SK-N-SH (cell line): ENCODE measurements around the gene PPP2R3B. TPM values are rescaled to one million over a fixed set of nuclear protein-coding genes. Genes with fewer than 3 reads are reported as not detected.

Experiments
- CTCF ChIA-PET: fragments of 300-600, 350-600 bp; formaldehyde crosslinking; extraction: SDS; loops from one replicate; lab custom pipeline; 2021; lab: Yijun Ruan, JAX
- POLR2A ChIA-PET: fragments of 350-600 bp; sonication (Branson Sonifier 250); formaldehyde crosslinking; extraction: SDS; loops from one replicate; lab custom pipeline; 2020; ENCODE audit warnings: antibody characterized with exemption, inconsistent platforms; lab: Yijun Ruan, JAX
- DNase-seq: peaks from one replicate; pipeline ENCODE4 v3.0.0; 2012
- H2AFZ ChIP-seq: fragments of 200-600 bp; sonication (generic); 2 replicates; pipeline ENCODE4 v1.8.1; 2016; ENCODE audit warnings: antibody characterized with exemption, mild to moderate bottlenecking, low read depth
- H3F3A ChIP-seq: fragments of 200-600 bp; sonication (generic); replicated peaks from 2 replicates; pipeline ENCODE3; 2016; ENCODE audit warnings: antibody characterized with exemption, mild to moderate bottlenecking; ENCODE audit not compliant: insufficient read depth
- H3K27ac ChIP-seq, 2 experiments: fragments of 200-500 bp in 1 of 2; fragments of 200-600 bp in 1 of 2; sonication (Bioruptor generic) in 1 of 2; sonication (generic), shearing (Covaris generic) in 1 of 2; 2 replicates each; pipeline versions ENCODE4 v1.5.1 to v1.6.1; 2014 to 2016; ENCODE audit warnings: low read depth in 2 of 2, inconsistent platforms in 1 of 2, low read length in 1 of 2, mild to moderate bottlenecking in 1 of 2, mixed read lengths in 1 of 2
- H3K27me3 ChIP-seq: fragments of 200-600 bp; sonication (generic), shearing (Covaris generic); 2 replicates; pipeline ENCODE4 v1.6.1; 2016; ENCODE audit warnings: mixed run types; ENCODE audit not compliant: insufficient read depth
- H3K36me3 ChIP-seq, 2 experiments: fragments of 200-500 bp in 1 of 2; fragments of 200-600 bp in 1 of 2; sonication (Bioruptor generic) in 1 of 2; sonication (generic) in 1 of 2; replicated peaks in 1 of 2; 2 replicates each; pipeline versions ENCODE3 to v1.5.1; 2014 to 2016; ENCODE audit warnings: low read length in 1 of 2, mild to moderate bottlenecking in 1 of 2; ENCODE audit not compliant: insufficient read depth in 2 of 2, control insufficient read depth in 1 of 2
- H3K4me1 ChIP-seq, 2 experiments: fragments of 200-500 bp in 1 of 2; fragments of 200-600 bp in 1 of 2; sonication (Bioruptor generic) in 1 of 2; sonication (generic), shearing (Covaris generic) in 1 of 2; 2 replicates each; pipeline versions ENCODE4 v1.5.1 to v1.6.1; 2014 to 2016; ENCODE audit warnings: low read depth in 1 of 2, low read length in 1 of 2, mixed run types in 1 of 2; ENCODE audit not compliant: insufficient read depth in 2 of 2, control insufficient read depth in 1 of 2
- H3K4me2 ChIP-seq: fragments of 200-600 bp; sonication (generic), shearing (Covaris generic); 2 replicates; pipeline ENCODE4 v1.6.1; 2017; ENCODE audit warnings: mixed run types
- H3K4me3 ChIP-seq, 2 experiments: fragments of 200-500 bp in 1 of 2; fragments of 200-600 bp in 1 of 2; sonication (Bioruptor generic) in 1 of 2; sonication (generic), shearing (Covaris generic) in 1 of 2; 2 replicates each; pipeline versions ENCODE4 v1.5.1 to v1.8.1; 2014 to 2016; ENCODE audit warnings: low read depth in 2 of 2, inconsistent platforms in 1 of 2, low read length in 1 of 2, mild to moderate bottlenecking in 1 of 2, mixed read lengths in 1 of 2, moderate library complexity in 1 of 2
- H3K79me2 ChIP-seq: fragments of 200-600 bp; sonication (generic); 2 replicates; pipeline ENCODE4 v1.8.1; 2017; ENCODE audit warnings: mild to moderate bottlenecking; ENCODE audit not compliant: insufficient read depth
- H3K9ac ChIP-seq: fragments of 200-600 bp; sonication (generic); 2 replicates; pipeline ENCODE4 v1.6.1; 2017; ENCODE audit warnings: mixed run types
- H3K9me2 ChIP-seq: fragments of 200-600 bp; sonication (generic); 2 replicates; pipeline ENCODE4 v1.6.1; 2017; ENCODE audit warnings: mixed run types
- H3K9me3 ChIP-seq: fragments of 200-600 bp; sonication (generic); 2 replicates; pipeline ENCODE4 v1.6.1; 2017; ENCODE audit warnings: mixed run types, mild to moderate bottlenecking, moderate library complexity
- H4K20me1 ChIP-seq: fragments of 200-600 bp; sonication (generic); 2 replicates; pipeline ENCODE4 v1.6.1; 2017; ENCODE audit warnings: mild to moderate bottlenecking, mixed run types; ENCODE audit not compliant: insufficient read depth
- CTCF ChIP-seq: fragments of 200-600 bp; sonication (generic); IDR thresholded peaks from 2 replicates; pipeline ENCODE4 v1.6.1; 2017; ENCODE audit warnings: antibody characterized with exemption, mild to moderate bottlenecking, moderate library complexity
- ELF1 ChIP-seq: IDR thresholded peaks from 2 replicates; pipeline ENCODE4 v1.4.0; 2012
- FOSL2 ChIP-seq: IDR thresholded peaks from 2 replicates; pipeline ENCODE4 v1.4.0; 2012; ENCODE audit warnings: low read depth, mild to moderate bottlenecking, moderate library complexity, borderline replicate concordance
- JUND ChIP-seq: IDR thresholded peaks from 2 replicates; pipeline ENCODE4 v1.4.0; 2012
- MAX ChIP-seq: IDR thresholded peaks from 2 replicates; pipeline ENCODE4 v1.4.0; 2012; ENCODE audit warnings: low read depth
- MXI1 ChIP-seq: IDR thresholded peaks from 2 replicates; pipeline ENCODE4 v1.6.1; 2012; ENCODE audit warnings: mild to moderate bottlenecking, low read depth, low read length, improper control_type of control experiment
- NFIC ChIP-seq: IDR thresholded peaks from 2 replicates; pipeline ENCODE4 v1.4.0; 2012; ENCODE audit warnings: borderline replicate concordance
- POLR2AphosphoS5 ChIP-seq: IDR thresholded peaks from 2 replicates; pipeline ENCODE4 v1.6.1; 2012; ENCODE audit warnings: low read depth, low read length
- RAD21 ChIP-seq: IDR thresholded peaks from 2 replicates; pipeline ENCODE4 v1.6.1; 2012; ENCODE audit warnings: mild to moderate bottlenecking, low read length
- RCOR1 ChIP-seq: fragments of 150-350 bp; IDR thresholded peaks from 2 replicates; pipeline ENCODE4 v1.6.1; 2017; ENCODE audit warnings: antibody characterized with exemption, low read length
- RFX5 ChIP-seq: IDR thresholded peaks from 2 replicates; pipeline ENCODE4 v1.6.1; 2012; ENCODE audit warnings: mild to moderate bottlenecking, improper control_type of control experiment, low read length
- WGBS: methylation state at CpG from one replicate; pipeline ENCODE4 v1.1.6; 2017; ENCODE audit warnings: low lambda C conversion rate; 5-methylcytosine and 5-hydroxymethylcytosine counted together
- polyA plus RNA-seq, 3 experiments: library from polyadenylated mRNA; depleted of rRNA; stranded (reverse); fragments of >200 nt; gene quantifications; 2 replicates each; pipeline ENCODE4 v1.2.3, GENCODE V29; 2012

The PPP2R3B gene
- polyA plus RNA-seq, 1 of the 3 experiments (the other 2 are of a cell fraction): 19.4 TPM

- no peak for TF ChIP-seq MAX
- TF ChIP-seq, all 33 proteins: peak for 7
These were observed 68.5 kb downstream of the PPP2R3B start (continued) for GRCh38 chrX:318068-318738.

- TF ChIP-seq MXI1 (no peak; the same call in 1 of the 2 replicates), RCOR1 (no peak), NFIC (no peak), JUND (no peak), CTCF (no peak), FOSL2 (no peak), ELF1 (no peak), RFX5 (no peak), RAD21 (no peak), POLR2AphosphoS5 (no peak)
- Histone ChIP-seq H3K9me2 (no peaks in the 10 kb centered on the region), H3K9me3 (no peaks in the 10 kb centered on the region), H3K27ac (peak overlapping the region; percentile 39 to 82; a peak in 3 of 4 replicates), H3K9ac (0 out of 2 replicates have a peak overlapping the region, but pooled peaks have one; percentile 84), H3K4me1 (peaks cover 5 to 13% of the 10 kb centered on the region in 2 experiments; a peak in 2 of 4 replicates), H2AFZ (no peak overlapping the region), H3K4me2 (peak overlapping the region; percentile 62; the same call in 1 of the 2 replicates), H3K79me2 (peaks cover 16% of the 10 kb centered on the region; the same call in 1 of the 2 replicates), H3K4me3 (peak overlapping the region; percentile 64 to 90), H3K27me3 (no peaks in the 10 kb centered on the region), H3F3A (no peaks in the 10 kb centered on the region), H3K36me3 (peaks cover 0 to 21% of the 10 kb centered on the region in 2 experiments), H4K20me1 (0 out of 2 replicates have a peak, but pooled peaks cover 8% of the 10 kb centered on the region)
- CTCF ChIA-PET: no interaction called here
- WGBS: 18% methylated on average over 26 of the region's 28 CpGs
- peak; percentile 96 for DNase-seq
- POLR2A ChIA-PET: no interaction called here
These were observed 69.2 kb downstream of the PPP2R3B start for GRCh38 chrX:317424-318067.
